Measurements from ENCODE around the gene IWS1. TPM values are rescaled to one million over a fixed set of nuclear protein-coding genes. Genes with fewer than 3 reads are reported as not detected.
"Not testable (repeated sequence)": the region's sequence is repeated elsewhere in the genome, so short reads cannot be mapped to it uniquely, and the experiment has no call there.

The IWS1 gene
- total RNA-seq, 2 experiments from 2014 or later, result 24.9 to 26.0 TPM

DNA sequence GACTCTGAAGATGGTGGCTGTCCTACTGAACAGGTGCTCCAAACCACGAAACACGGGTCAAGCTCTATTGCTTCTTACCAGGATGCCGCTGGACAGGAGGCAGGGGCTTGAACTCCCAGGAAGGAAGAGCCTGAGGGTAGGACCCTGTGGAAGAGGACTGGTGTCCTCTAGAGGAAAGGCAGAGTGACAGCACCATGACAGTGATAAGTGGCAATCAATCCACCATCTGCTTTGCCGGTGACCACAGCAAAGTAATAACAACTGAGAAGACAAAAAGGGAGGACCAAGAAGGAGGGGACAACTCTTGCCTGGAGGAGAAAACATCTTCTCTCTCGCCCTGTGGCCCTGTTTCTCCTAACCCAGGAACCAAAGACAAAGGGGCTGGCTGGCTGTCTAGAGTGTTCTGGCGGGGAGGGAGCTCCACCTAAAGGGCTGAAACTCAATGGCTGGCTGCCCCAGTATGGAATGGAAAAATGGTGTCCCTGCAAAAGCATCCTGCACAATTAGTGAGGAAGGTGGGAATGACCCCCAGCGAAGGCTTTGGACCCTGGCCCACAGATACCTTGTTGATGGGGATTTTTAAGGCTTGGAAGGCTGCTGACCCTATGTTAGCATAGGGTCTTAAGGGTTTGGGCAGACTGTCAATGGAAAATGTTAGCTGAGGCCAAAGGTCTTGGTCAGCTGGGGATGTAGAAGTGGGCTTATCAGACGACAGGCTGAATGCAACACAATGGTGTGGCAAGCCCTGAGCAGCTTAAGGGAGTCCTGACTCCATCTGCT is 72.7 kb downstream of the IWS1 start:
- H3K36me3 Mint-ChIP-seq (ENCODE audit: low read depth), result peaks cover 36% of the 10 kb centered on the region
- Histone ChIP-seq H3K4me1 (ENCODE audit: insufficient read depth, low read length) (peaks cover 8% of the 10 kb centered on the region), H3K9me3 (ENCODE audit: control insufficient read depth in 1 of 2, insufficient read depth in 1 of 2, low read length in 2 of 2) (no peaks in the 10 kb centered on the region), H3K27ac (ENCODE audit: low read depth in 1 of 2, low read length in 2 of 2) (no peak overlapping the region), H3K27me3 (ENCODE audit: control insufficient read depth in 1 of 2, insufficient read depth in 2 of 2, low read length in 2 of 2) (no peaks in the 10 kb centered on the region), H3K36me3 (ENCODE audit: insufficient read depth, low read length) (peaks cover 4% of the 10 kb centered on the region), H3K4me3 (ENCODE audit: low read length) (no peak overlapping the region)
- TF ChIP-seq, protein P1, sequence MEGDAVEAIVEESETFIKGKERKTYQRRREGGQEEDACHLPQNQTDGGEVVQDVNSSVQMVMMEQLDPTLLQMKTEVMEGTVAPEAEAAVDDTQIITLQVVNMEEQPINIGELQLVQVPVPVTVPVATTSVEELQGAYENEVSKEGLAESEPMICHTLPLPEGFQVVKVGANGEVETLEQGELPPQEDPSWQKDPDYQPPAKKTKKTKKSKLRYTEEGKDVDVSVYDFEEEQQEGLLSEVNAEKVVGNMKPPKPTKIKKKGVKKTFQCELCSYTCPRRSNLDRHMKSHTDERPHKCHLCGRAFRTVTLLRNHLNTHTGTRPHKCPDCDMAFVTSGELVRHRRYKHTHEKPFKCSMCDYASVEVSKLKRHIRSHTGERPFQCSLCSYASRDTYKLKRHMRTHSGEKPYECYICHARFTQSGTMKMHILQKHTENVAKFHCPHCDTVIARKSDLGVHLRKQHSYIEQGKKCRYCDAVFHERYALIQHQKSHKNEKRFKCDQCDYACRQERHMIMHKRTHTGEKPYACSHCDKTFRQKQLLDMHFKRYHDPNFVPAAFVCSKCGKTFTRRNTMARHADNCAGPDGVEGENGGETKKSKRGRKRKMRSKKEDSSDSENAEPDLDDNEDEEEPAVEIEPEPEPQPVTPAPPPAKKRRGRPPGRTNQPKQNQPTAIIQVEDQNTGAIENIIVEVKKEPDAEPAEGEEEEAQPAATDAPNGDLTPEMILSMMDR (IDR thresholded peaks at IDR 0.05), result no peak
- H3K9me3 Mint-ChIP-seq, result peaks cover 2% of the 10 kb centered on the region
- intact Hi-C loops (cut with DNase I, micrococcal nuclease), result no loop called here
- DNase-seq (no peak), ATAC-seq (ENCODE audit: poor library complexity) (no peak)
- ChIA-PET CTCF (no interaction called here), POLR2A (no interaction called here)
- no peak overlapping the region for H3K4me3 Mint-ChIP-seq
- H3K4me1 Mint-ChIP-seq (ENCODE audit: low read depth), result peaks cover 12% of the 10 kb centered on the region
- no peak overlapping the region for H3K27ac Mint-ChIP-seq
- H3K27me3 Mint-ChIP-seq, result no peaks in the 10 kb centered on the region

DNA sequence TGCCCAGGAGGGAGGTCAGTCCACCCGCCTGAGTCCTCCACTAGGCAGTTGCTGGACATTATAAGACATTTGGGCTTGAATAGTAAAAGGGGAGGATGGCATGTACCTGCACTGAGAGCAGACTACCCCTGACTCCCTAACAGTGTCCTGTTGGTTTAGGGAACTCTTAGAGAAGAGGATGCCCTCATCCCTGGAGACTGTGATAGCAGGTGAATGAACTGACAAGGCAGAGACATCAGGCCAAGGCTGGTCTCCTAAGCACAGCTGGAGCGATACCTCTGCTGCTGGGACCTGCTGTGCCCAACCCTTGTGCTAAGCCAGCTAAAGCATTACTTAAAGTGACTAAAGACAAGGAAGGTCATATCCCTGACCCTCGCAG is 73.3 kb downstream of the IWS1 start:
- POLR2A ChIA-PET, result no interaction called here
- intact Hi-C loops (cut with DNase I, micrococcal nuclease), result no loop called here
- TF ChIP-seq, protein P1 (IDR thresholded peaks at IDR 0.05), result no peak

DNA sequence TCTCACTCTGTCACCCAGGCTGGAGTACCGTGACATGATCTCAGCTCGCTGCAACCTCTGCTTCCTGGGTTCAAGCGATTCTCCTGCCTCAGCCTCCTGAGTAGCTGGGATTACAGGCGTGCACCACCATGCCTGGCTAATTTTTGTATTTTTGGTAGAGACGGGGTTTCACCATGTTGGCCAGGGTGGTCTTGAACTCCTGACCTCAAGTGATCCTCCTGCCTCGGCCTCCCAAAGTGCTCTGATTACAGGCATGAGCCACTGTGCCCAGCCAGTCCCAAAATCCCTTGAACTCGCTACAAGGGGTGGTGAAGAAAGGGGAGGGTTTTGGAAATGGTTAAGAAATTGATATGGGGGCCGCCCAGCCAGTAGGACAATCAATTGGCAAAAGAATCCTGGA is 73.9 kb downstream of the IWS1 start:
- H3K27me3 Mint-ChIP-seq; CTCF ChIA-PET; H3K27me3 ChIP-seq (ENCODE audit: control insufficient read depth in 1 of 2, insufficient read depth in 2 of 2, low read length in 2 of 2); ATAC-seq (ENCODE audit: poor library complexity); H3K27ac ChIP-seq (ENCODE audit: low read depth in 1 of 2, low read length in 2 of 2); H3K36me3 ChIP-seq (ENCODE audit: insufficient read depth, low read length); H3K9me3 ChIP-seq (ENCODE audit: control insufficient read depth in 1 of 2, insufficient read depth in 1 of 2, low read length in 2 of 2); H3K4me1 ChIP-seq (ENCODE audit: insufficient read depth, low read length); intact Hi-C loops (cut with DNase I, micrococcal nuclease); POLR2A ChIA-PET; H3K27ac Mint-ChIP-seq; DNase-seq; H3K4me3 Mint-ChIP-seq; H3K4me3 ChIP-seq (ENCODE audit: low read length); H3K9me3 Mint-ChIP-seq: not testable (repeated sequence)
- Mint-ChIP-seq H3K4me1 (ENCODE audit: low read depth) (peaks cover 12% of the 10 kb centered on the region), H3K36me3 (ENCODE audit: low read depth) (peaks cover 33% of the 10 kb centered on the region)

More for the DNA sequence above, 73.3 kb downstream of the IWS1 start:
- no peak for ATAC-seq (ENCODE audit: poor library complexity)
- Histone ChIP-seq H3K36me3 (ENCODE audit: insufficient read depth, low read length) (peaks cover 4% of the 10 kb centered on the region), H3K4me3 (ENCODE audit: low read length) (no peak overlapping the region), H3K9me3 (ENCODE audit: control insufficient read depth in 1 of 2, insufficient read depth in 1 of 2, low read length in 2 of 2) (no peaks in the 10 kb centered on the region), H3K27me3 (ENCODE audit: control insufficient read depth in 1 of 2, insufficient read depth in 2 of 2, low read length in 2 of 2) (no peaks in the 10 kb centered on the region), H3K27ac (ENCODE audit: low read depth in 1 of 2, low read length in 2 of 2) (no peak overlapping the region), H3K4me1 (ENCODE audit: insufficient read depth, low read length) (peaks cover 8% of the 10 kb centered on the region)
- peaks cover 36% of the 10 kb centered on the region for H3K36me3 Mint-ChIP-seq (ENCODE audit: low read depth)
- peaks cover 2% of the 10 kb centered on the region for H3K9me3 Mint-ChIP-seq
- no peak for DNase-seq
- peaks cover 12% of the 10 kb centered on the region for H3K4me1 Mint-ChIP-seq (ENCODE audit: low read depth)
- CTCF ChIA-PET, result no interaction called here
- H3K27me3 Mint-ChIP-seq, result no peaks in the 10 kb centered on the region
- no peak overlapping the region for H3K4me3 Mint-ChIP-seq
- no peak overlapping the region for H3K27ac Mint-ChIP-seq

DNA sequence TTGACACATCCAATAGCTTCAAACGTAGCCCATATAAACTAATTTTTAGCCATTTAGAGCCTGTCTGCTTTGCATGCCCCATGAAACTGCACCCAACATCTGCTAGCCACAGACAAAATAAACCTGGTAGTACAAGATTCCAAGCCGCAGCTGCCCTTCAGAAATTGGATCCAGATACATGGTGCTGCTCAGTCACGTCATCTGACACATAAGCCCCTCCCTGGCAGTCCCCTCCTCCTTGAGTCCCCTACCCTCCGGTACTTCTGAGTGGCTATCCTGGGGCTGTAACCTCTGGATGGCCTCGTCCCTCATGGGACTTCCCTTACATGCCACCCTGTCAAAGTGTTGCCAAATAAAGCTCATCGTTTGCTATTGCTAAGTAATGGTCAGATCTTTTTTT is 74.3 kb downstream of the IWS1 start:
- Mint-ChIP-seq H3K36me3 (ENCODE audit: low read depth) (peaks cover 32% of the 10 kb centered on the region), H3K27ac (no peak overlapping the region), H3K4me1 (ENCODE audit: low read depth) (peaks cover 12% of the 10 kb centered on the region), H3K4me3 (no peak overlapping the region), H3K9me3 (peaks cover 5% of the 10 kb centered on the region), H3K27me3 (no peaks in the 10 kb centered on the region)
- ATAC-seq (ENCODE audit: poor library complexity) (no peak), DNase-seq (no peak)
- Histone ChIP-seq H3K4me1 (ENCODE audit: insufficient read depth, low read length) (peaks cover 8% of the 10 kb centered on the region), H3K27me3 (ENCODE audit: control insufficient read depth in 1 of 2, insufficient read depth in 2 of 2, low read length in 2 of 2) (no peaks in the 10 kb centered on the region), H3K36me3 (ENCODE audit: insufficient read depth, low read length) (peaks cover 4% of the 10 kb centered on the region), H3K9me3 (ENCODE audit: control insufficient read depth in 1 of 2, insufficient read depth in 1 of 2, low read length in 2 of 2) (no peaks in the 10 kb centered on the region), H3K27ac (ENCODE audit: low read depth in 1 of 2, low read length in 2 of 2) (no peak overlapping the region), H3K4me3 (ENCODE audit: low read length) (no peak overlapping the region)
- intact Hi-C loops (cut with DNase I, micrococcal nuclease), result no loop called here
- ChIA-PET POLR2A (no interaction called here), CTCF (interaction anchor here (0.6 kb wide), 1 partner anchor 625 kb away, joined by 3 read pairs; no protein-coding TSS in a partner anchor)
- TF ChIP-seq, protein P1 (IDR thresholded peaks at IDR 0.05), result no peak

Measured in CD4-positive, alpha-beta T cell (primary cell).